SK-N-SH (cell line): ENCODE data around the gene CEBPA. TPM values are rescaled to one million over a fixed set of nuclear protein-coding genes. Genes with fewer than 3 reads are reported as not detected.

Experiments
- EZH2phosphoT487 ChIP-seq: fragments of 200-600 bp; sonication (generic); IDR thresholded peaks from 2 replicates; pipeline ENCODE4 v1.6.1; 2017; ENCODE audit warnings: low read depth, mixed run types, mild to moderate bottlenecking, antibody characterized with exemption, moderate library complexity, borderline replicate concordance
- GATA2 ChIP-seq: sonication (generic); formaldehyde crosslinking; IDR thresholded peaks from 2 replicates; pipeline ENCODE4 v1.5.0; 2020; ENCODE audit warnings: mild to moderate bottlenecking, missing genetic modification reagents
- RFX5 ChIP-seq: IDR thresholded peaks from 2 replicates; pipeline ENCODE4 v1.6.1; 2012; ENCODE audit warnings: mild to moderate bottlenecking, improper control_type of control experiment, low read length
- polyA plus RNA-seq, 3 experiments: library from polyadenylated mRNA; depleted of rRNA; stranded (reverse); fragments of >200 nt; gene quantifications; 2 replicates each; pipeline ENCODE4 v1.2.3, GENCODE V29; 2012
- TF ChIP-seq, protein P1 (sequence below): fragments of 150-350 bp; IDR thresholded peaks from 2 replicates; pipeline ENCODE4 v1.6.1; 2016; ENCODE audit warnings: mild to moderate bottlenecking, low read depth, low read length
- TF ChIP-seq, protein P2 (sequence below): fragments of 150-350 bp; IDR thresholded peaks from 2 replicates; pipeline ENCODE4 v1.6.1; 2017; ENCODE audit warnings: antibody characterized with exemption, low read length, low read depth, borderline replicate concordance

The CEBPA gene
- polyA plus RNA-seq, 1 of the 3 experiments (the other 2 are of a cell fraction) = 0.15 TPM

DNA sequence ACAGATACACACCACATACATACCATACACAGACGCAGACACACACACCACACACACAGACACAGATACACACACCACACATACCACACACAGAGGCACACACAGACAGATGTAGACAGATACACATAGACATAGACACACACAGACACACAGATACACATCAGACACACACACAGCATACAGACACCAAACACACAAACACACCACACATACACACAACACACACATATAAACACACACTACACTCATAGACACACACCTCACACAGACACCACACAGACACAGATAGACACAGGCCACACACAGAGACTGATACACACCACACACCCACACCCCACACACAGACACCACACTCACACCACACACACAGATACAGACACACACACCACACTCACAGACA is 51.8 kb downstream of the CEBPA start (continued):
- TF ChIP-seq, protein P1, sequence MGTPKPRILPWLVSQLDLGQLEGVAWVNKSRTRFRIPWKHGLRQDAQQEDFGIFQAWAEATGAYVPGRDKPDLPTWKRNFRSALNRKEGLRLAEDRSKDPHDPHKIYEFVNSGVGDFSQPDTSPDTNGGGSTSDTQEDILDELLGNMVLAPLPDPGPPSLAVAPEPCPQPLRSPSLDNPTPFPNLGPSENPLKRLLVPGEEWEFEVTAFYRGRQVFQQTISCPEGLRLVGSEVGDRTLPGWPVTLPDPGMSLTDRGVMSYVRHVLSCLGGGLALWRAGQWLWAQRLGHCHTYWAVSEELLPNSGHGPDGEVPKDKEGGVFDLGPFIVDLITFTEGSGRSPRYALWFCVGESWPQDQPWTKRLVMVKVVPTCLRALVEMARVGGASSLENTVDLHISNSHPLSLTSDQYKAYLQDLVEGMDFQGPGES = no peak
- no peak for TF ChIP-seq RFX5
- TF ChIP-seq, protein P2, sequence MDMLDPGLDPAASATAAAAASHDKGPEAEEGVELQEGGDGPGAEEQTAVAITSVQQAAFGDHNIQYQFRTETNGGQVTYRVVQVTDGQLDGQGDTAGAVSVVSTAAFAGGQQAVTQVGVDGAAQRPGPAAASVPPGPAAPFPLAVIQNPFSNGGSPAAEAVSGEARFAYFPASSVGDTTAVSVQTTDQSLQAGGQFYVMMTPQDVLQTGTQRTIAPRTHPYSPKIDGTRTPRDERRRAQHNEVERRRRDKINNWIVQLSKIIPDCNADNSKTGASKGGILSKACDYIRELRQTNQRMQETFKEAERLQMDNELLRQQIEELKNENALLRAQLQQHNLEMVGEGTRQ = no peak
- TF ChIP-seq EZH2phosphoT487 = no peak
- TF ChIP-seq GATA2 (CRISPR knock-in tag) = no peak

Other genes with a start within 250 kb of the CEBPA start
- gene RHPN2, start 237.6 kb downstream of the CEBPA start, polyA plus RNA-seq (2012; rRNA removed) = 7.0 and 9.2 TPM in 2 replicates
- gene GPATCH1, start 221.4 kb downstream of the CEBPA start, polyA plus RNA-seq (2012; rRNA removed) = 5.9 and 6.3 TPM in 2 replicates
- 0.03 TPM in 1 of 2 replicates, not detected in the other for gene WDR88, start 170.4 kb downstream of the CEBPA start, polyA plus RNA-seq (2012; rRNA removed)
- gene LRP3, start 108.2 kb downstream of the CEBPA start, polyA plus RNA-seq (2012; rRNA removed) = 7.5 and 8.2 TPM in 2 replicates
- 0.02 TPM in 1 of 2 replicates, not detected in the other for gene SLC7A10, start 76.7 kb downstream of the CEBPA start, polyA plus RNA-seq (2012; rRNA removed)
- gene CEBPG, start 71.2 kb upstream of the CEBPA start, polyA plus RNA-seq (2012; rRNA removed) = 9.1 and 9.5 TPM in 2 replicates
- gene PEPD, start 219.3 kb upstream of the CEBPA start, polyA plus RNA-seq (2012; rRNA removed) = 88.9 and 92.4 TPM in 2 replicates